Endothelial cell of umbilical vein (primary cell): Measurements from ENCODE around the gene NRP2. TPM values are rescaled to one million over a fixed set of nuclear protein-coding genes. Genes with fewer than 3 reads are reported as not detected.

Source experiments
- BruUV-seq: library from RNA; stranded (reverse); fragments of 400-500 nt; replicated peaks from 2 replicates; lab custom pipeline; 2021; lab: Mats Ljungman, UMichigan
- CTCF ChIA-PET: fragments of 300-600, 350-600 bp; sonication (Branson Sonifier 250); formaldehyde crosslinking; loops from one replicate; lab custom pipeline; 2021; ENCODE audit warnings: antibody characterized with exemption, inconsistent platforms; lab: Charles Lee
- POLR2A ChIA-PET: fragments of 300-600, 350-600 bp; sonication (Branson Sonifier 250); formaldehyde crosslinking; loops from one replicate; lab custom pipeline; 2021; ENCODE audit warnings: antibody characterized with exemption, inconsistent platforms; lab: Charles Lee
- DNase-seq: peaks from one replicate; pipeline ENCODE4 v3.0.0-alpha.2; 2011; ENCODE audit warnings: low read depth, low spot score
- FAIRE-seq: peaks from 2 replicates; lab custom pipeline; 2011; peaks lifted over from hg19 to GRCh38; lab: Jason Lieb, UNC
- H2AFZ ChIP-seq: 2 replicates; pipeline ENCODE4 v1.6.0; 2012; ENCODE audit warnings: low read depth, low read length, control low read depth, inconsistent platforms
- H3K27ac ChIP-seq: 2 replicates; pipeline ENCODE4 v1.5.1; 2011; ENCODE audit warnings: low read depth, mild to moderate bottlenecking, control low read depth, low read length, moderate library complexity; ENCODE audit not compliant: insufficient read depth
- H3K27me3 ChIP-seq, 2 experiments: 2 replicates each; pipeline versions ENCODE4 v1.6.0 to v1.6.1; 2011; ENCODE audit warnings: low read length in 2 of 2, mixed read lengths in 1 of 2; ENCODE audit not compliant: control insufficient read depth in 2 of 2, insufficient read depth in 2 of 2
- H3K36me3 ChIP-seq, 2 experiments: 2 replicates in 1 of 2; 3 replicates in 1 of 2; pipeline ENCODE4 v1.5.1; 2011; ENCODE audit warnings: low read length in 2 of 2, mild to moderate bottlenecking in 1 of 2, moderate library complexity in 1 of 2; ENCODE audit not compliant: control insufficient read depth in 2 of 2, insufficient read depth in 2 of 2; ENCODE audit errors: extremely low read depth in 1 of 2
- H3K4me1 ChIP-seq: 3 replicates; pipeline ENCODE4 v1.5.1; 2011; ENCODE audit warnings: mild to moderate bottlenecking, low read length; ENCODE audit not compliant: control insufficient read depth, insufficient read depth; ENCODE audit errors: extremely low read depth
- H3K4me2 ChIP-seq: 2 replicates; pipeline ENCODE4 v1.6.1; 2011; ENCODE audit warnings: low read length, control low read depth, mixed read lengths; ENCODE audit not compliant: insufficient read depth
- H3K4me3 ChIP-seq, 3 experiments: fragments of 200-600 bp in 1 of 3; sonication (generic), shearing (Covaris generic) in 1 of 3; replicated peaks in 1 of 3; 2 replicates each; pipeline ENCODE4 v1.5.1; 2011 to 2016; ENCODE audit warnings: control low read depth in 3 of 3, low read length in 3 of 3, mild to moderate bottlenecking in 2 of 3, inconsistent platforms in 1 of 3, low read depth in 1 of 3, moderate library complexity in 1 of 3; ENCODE audit not compliant: insufficient read depth in 1 of 3
- H3K79me2 ChIP-seq: 2 replicates; pipeline ENCODE4 v1.6.0; 2012; ENCODE audit warnings: low read length, inconsistent platforms; ENCODE audit not compliant: control insufficient read depth, insufficient read depth
- H3K9ac ChIP-seq: replicated peaks from 2 replicates; pipeline ENCODE3; 2011; ENCODE audit warnings: low read length, control low read depth; ENCODE audit not compliant: insufficient read depth; ENCODE audit errors: extremely low read depth
- H3K9me1 ChIP-seq: replicated peaks from 3 replicates; pipeline ENCODE4 v1.6.0; 2011; ENCODE audit warnings: mild to moderate bottlenecking, low read length; ENCODE audit not compliant: control insufficient read depth, insufficient read depth; ENCODE audit errors: extremely low read depth
- H3K9me3 ChIP-seq: replicated peaks from 2 replicates; pipeline ENCODE4 v1.5.1; 2012; ENCODE audit warnings: low read length, inconsistent platforms; ENCODE audit not compliant: control insufficient read depth, insufficient read depth
- H4K20me1 ChIP-seq: replicated peaks from 2 replicates; pipeline ENCODE3; 2011; ENCODE audit warnings: mild to moderate bottlenecking, low read length; ENCODE audit not compliant: control insufficient read depth, insufficient read depth; ENCODE audit errors: extremely low read depth
- EZH2 ChIP-seq: IDR thresholded peaks from 2 replicates; pipeline ENCODE4 v1.6.1; 2012; ENCODE audit warnings: borderline replicate concordance, low read depth, mild to moderate bottlenecking, moderate library complexity, low read length, inconsistent platforms; ENCODE audit not compliant: severe bottlenecking
- FOS ChIP-seq: IDR thresholded peaks from 2 replicates; pipeline ENCODE4 v1.6.1; 2011; ENCODE audit warnings: mild to moderate bottlenecking, low read length, moderate library complexity, borderline replicate concordance; ENCODE audit not compliant: insufficient read depth
- GATA2 ChIP-seq: IDR thresholded peaks from 2 replicates; pipeline ENCODE4 v1.7.0; 2011; ENCODE audit warnings: low read depth, mild to moderate bottlenecking, moderate library complexity, mixed read lengths, low read length; ENCODE audit not compliant: insufficient read length, insufficient read depth
- JUN ChIP-seq: IDR thresholded peaks from 2 replicates; pipeline ENCODE4 v1.6.1; 2011; ENCODE audit warnings: borderline replicate concordance, low read depth; ENCODE audit not compliant: insufficient read length, insufficient read depth
- MYC ChIP-seq: IDR thresholded peaks from one replicate; pipeline ENCODE4 v1.6.1; 2011; ENCODE audit warnings: mild to moderate bottlenecking, low read depth, low read length
- POLR2A ChIP-seq: IDR thresholded peaks from 2 replicates; pipeline ENCODE4 v1.6.1; 2012; ENCODE audit warnings: low read depth, mild to moderate bottlenecking, control low read depth, low read length
- POLR2AphosphoS5 ChIP-seq: IDR thresholded peaks from 2 replicates; pipeline ENCODE4 v1.6.1; 2012; ENCODE audit warnings: low read depth, mild to moderate bottlenecking, control low read depth, low read length, moderate library complexity; ENCODE audit not compliant: insufficient read depth
- dilution Hi-C: fragments of 300-500 bp; cut with MboI; formaldehyde crosslinking; loops from one replicate; pipeline ENCODE4 v1.15.0; 2019; ENCODE audit warnings: low sequenced_read_pairs; ENCODE audit not compliant: extremely low pct_ligation_motif_present
- intact Hi-C: fragments of 100-400 bp; cut with micrococcal nuclease; formaldehyde crosslinking; loops from one replicate; pipeline ENCODE4 v1.10.0; 2022
- polyA plus RNA-seq, 4 experiments: library from polyadenylated mRNA; depleted of rRNA in 3 of 4; stranded (reverse) in 3 of 4; unstranded in 1 of 4; fragments of >200 nt; gene quantifications; 2 replicates each; pipeline versions ENCODE4 v1.2.1 to v1.2.3, GENCODE V29; 2011 to 2012; ENCODE audit warnings: missing spikeins in 1 of 4
- total RNA-seq: library from RNA; stranded (reverse); gene quantifications from 2 replicates; pipeline ENCODE4 v1.2.3, GENCODE V29; 2021
- TF ChIP-seq, protein P1 (sequence below): IDR thresholded peaks from 2 replicates; pipeline ENCODE4 v1.6.1; 2011; ENCODE audit not compliant: insufficient read depth, insufficient read length
- TF ChIP-seq, protein P2 (sequence below), 2 donors: IDR thresholded peaks; 1 replicate in 1 of 2; 2 replicates in 1 of 2; pipeline ENCODE4 v1.5.1; 2011; ENCODE audit warnings: low read length in 2 of 2, mild to moderate bottlenecking in 2 of 2, moderate library complexity in 2 of 2, control low read depth in 1 of 2, inconsistent platforms in 1 of 2, low read depth in 1 of 2; ENCODE audit not compliant: insufficient read depth in 1 of 2; ENCODE audit errors: extremely low read depth in 1 of 2

NRP2 gene
- total and polyA plus RNA-seq, 2 donors (not counting 3 experiments of a cell fraction or from before 2014, with no cell fraction given) = 160 to 240 TPM

DNA sequence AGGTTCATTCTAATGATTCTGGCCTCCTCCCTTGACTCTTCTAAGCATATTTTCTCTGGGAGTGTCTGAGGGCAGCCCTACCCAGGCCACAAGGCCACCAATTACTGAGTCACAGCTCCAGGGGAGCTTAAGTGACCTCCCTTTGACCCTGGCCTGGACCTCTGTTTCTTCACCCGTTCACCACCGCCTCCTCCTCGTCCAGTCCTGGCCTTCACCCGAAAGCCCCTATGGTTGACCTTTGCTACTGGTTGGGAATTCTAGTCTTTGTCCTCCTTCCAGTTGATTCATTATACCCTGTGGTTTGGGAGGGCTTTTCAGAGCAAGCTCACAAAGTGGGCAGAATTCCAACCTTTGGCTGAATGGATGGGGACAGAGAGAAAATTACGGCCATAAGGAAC is 72.6 kb downstream of the NRP2 start:
- Histone ChIP-seq H3K9me1 (no peaks in the 10 kb centered on the region), H3K9ac (no peak overlapping the region), H3K4me3 (no peak overlapping the region), H3K27me3 (no peaks in the 10 kb centered on the region), H3K9me3 (no peaks in the 10 kb centered on the region), H3K79me2 (no peaks in the 10 kb centered on the region), H2AFZ (no peak overlapping the region), H4K20me1 (no peaks in the 10 kb centered on the region), H3K36me3 (peaks cover 11 to 26% of the 10 kb centered on the region in 2 experiments), H3K4me2 (no peak overlapping the region), H3K27ac (no peak overlapping the region), H3K4me1 (peaks cover 29% of the 10 kb centered on the region)
- TF ChIP-seq GATA2 (no peak), JUN (no peak), MYC (no peak), FOS (no peak), POLR2AphosphoS5 (no peak), EZH2 (no peak), POLR2A (no peak)
- TF ChIP-seq, protein P1, sequence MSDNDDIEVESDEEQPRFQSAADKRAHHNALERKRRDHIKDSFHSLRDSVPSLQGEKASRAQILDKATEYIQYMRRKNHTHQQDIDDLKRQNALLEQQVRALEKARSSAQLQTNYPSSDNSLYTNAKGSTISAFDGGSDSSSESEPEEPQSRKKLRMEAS = no peak
- TF ChIP-seq, protein P2, sequence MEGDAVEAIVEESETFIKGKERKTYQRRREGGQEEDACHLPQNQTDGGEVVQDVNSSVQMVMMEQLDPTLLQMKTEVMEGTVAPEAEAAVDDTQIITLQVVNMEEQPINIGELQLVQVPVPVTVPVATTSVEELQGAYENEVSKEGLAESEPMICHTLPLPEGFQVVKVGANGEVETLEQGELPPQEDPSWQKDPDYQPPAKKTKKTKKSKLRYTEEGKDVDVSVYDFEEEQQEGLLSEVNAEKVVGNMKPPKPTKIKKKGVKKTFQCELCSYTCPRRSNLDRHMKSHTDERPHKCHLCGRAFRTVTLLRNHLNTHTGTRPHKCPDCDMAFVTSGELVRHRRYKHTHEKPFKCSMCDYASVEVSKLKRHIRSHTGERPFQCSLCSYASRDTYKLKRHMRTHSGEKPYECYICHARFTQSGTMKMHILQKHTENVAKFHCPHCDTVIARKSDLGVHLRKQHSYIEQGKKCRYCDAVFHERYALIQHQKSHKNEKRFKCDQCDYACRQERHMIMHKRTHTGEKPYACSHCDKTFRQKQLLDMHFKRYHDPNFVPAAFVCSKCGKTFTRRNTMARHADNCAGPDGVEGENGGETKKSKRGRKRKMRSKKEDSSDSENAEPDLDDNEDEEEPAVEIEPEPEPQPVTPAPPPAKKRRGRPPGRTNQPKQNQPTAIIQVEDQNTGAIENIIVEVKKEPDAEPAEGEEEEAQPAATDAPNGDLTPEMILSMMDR (IDR thresholded peaks at IDR 0.05; ENCODE audit: extremely low read depth in 1 of 2, insufficient read depth in 1 of 2, low read depth in 1 of 2, low read length in 2 of 2) = no peak
- ChIA-PET CTCF (no interaction called here), POLR2A (no interaction called here)
- dilution Hi-C loops = no loop called here
- intact Hi-C loops = no loop called here
- no TSS peak for BruUV-seq
- FAIRE-seq = no peak
- DNase-seq = no peak
